PC-3 (cell line): ENCODE measurements around the gene MFSD8. TPM values are rescaled to one million over a fixed set of nuclear protein-coding genes. Genes with fewer than 3 reads are reported as not detected.
"Not testable (repeated sequence)": the region's sequence is repeated elsewhere in the genome, so short reads cannot be mapped to it uniquely, and the experiment has no call there.

Experiments
- ATAC-seq: fragments of 200-7000 bp; cut with Tn5 transposase; 2 replicates; pipeline ENCODE4 v1.9.1; 2020; ENCODE audit warnings: mild to moderate bottlenecking, moderate library complexity
- BruUV-seq: library from RNA; stranded (reverse); fragments of 400-500 nt; replicated peaks from 2 replicates; lab custom pipeline; 2021; lab: Mats Ljungman, UMichigan
- CTCF ChIA-PET: fragments of 300-600 bp; sonication (Branson Sonifier 250); formaldehyde crosslinking; loops from one replicate; lab custom pipeline; 2022; ENCODE audit warnings: antibody characterized with exemption; lab: Charles Lee
- POLR2A ChIA-PET: fragments of 300-600 bp; sonication (Branson Sonifier 250); formaldehyde crosslinking; loops from one replicate; lab custom pipeline; 2022; ENCODE audit warnings: antibody characterized with exemption; ENCODE audit not compliant: unreplicated experiment; lab: Charles Lee
- DNase-seq: peaks from one replicate; pipeline ENCODE4 v3.0.0-alpha.2; 2015
- H2AFZ ChIP-seq: fragments of 300-600 bp; sonication (generic); 2 replicates; pipeline ENCODE4 v1.6.0; 2016; ENCODE audit warnings: antibody characterized with exemption, low read length
- H3F3A ChIP-seq: fragments of 300-600 bp; sonication (generic); one replicate; pipeline ENCODE4 v1.6.0; 2017; ENCODE audit warnings: antibody characterized with exemption, low read length, control low read depth, mild to moderate bottlenecking; ENCODE audit not compliant: unreplicated experiment
- H3K27ac ChIP-seq: fragments of 300-600 bp; sonication (generic); 2 replicates; pipeline ENCODE4 v1.5.1; 2016; ENCODE audit warnings: mild to moderate bottlenecking, low read length
- H3K27me3 ChIP-seq: fragments of 300-600 bp; sonication (generic); 2 replicates; pipeline ENCODE4 v1.6.1; 2016; ENCODE audit warnings: low read length, mixed read lengths
- H3K36me3 ChIP-seq: fragments of 300-600 bp; sonication (generic); 2 replicates; pipeline ENCODE4 v1.6.1; 2016; ENCODE audit warnings: low read depth, mixed run types, low read length, mixed read lengths
- H3K4me1 ChIP-seq: fragments of 300-600 bp; sonication (generic); 2 replicates; pipeline ENCODE4 v1.5.1; 2016; ENCODE audit warnings: low read length; ENCODE audit not compliant: insufficient read depth
- H3K4me2 ChIP-seq: fragments of 300-600 bp; sonication (generic); 2 replicates; pipeline ENCODE4 v1.6.0; 2016; ENCODE audit warnings: low read length
- H3K4me3 ChIP-seq: fragments of 300-600 bp; sonication (generic); 2 replicates; pipeline ENCODE4 v1.5.1; 2016; ENCODE audit warnings: mild to moderate bottlenecking, low read length, mixed read lengths
- H3K79me2 ChIP-seq: fragments of 300-600 bp; sonication (generic); 2 replicates; pipeline ENCODE4 v1.6.1; 2017; ENCODE audit warnings: low read length, mixed read lengths
- H3K9ac ChIP-seq: fragments of 300-600 bp; sonication (generic); 2 replicates; pipeline ENCODE4 v1.6.0; 2016; ENCODE audit warnings: mild to moderate bottlenecking, low read length
- H3K9me2 ChIP-seq: fragments of 300-600 bp; sonication (generic); replicated peaks from 2 replicates; pipeline ENCODE4 v1.6.1; 2016; ENCODE audit warnings: mixed run types, low read length, mixed read lengths
- H3K9me3 ChIP-seq: fragments of 300-600 bp; sonication (generic); 2 replicates; pipeline ENCODE4 v1.6.1; 2016; ENCODE audit warnings: low read length, mixed read lengths
- H4K20me1 ChIP-seq: fragments of 300-600 bp; sonication (generic); 2 replicates; pipeline ENCODE4 v1.6.1; 2016; ENCODE audit warnings: low read length, mixed read lengths
- CTCF ChIP-seq: fragments of 300-600 bp; sonication (generic); conservative IDR thresholded peaks from 2 replicates; pipeline ENCODE4 v1.5.1; 2017; ENCODE audit warnings: antibody characterized with exemption, low read depth, mild to moderate bottlenecking, low read length
- EZH2 ChIP-seq: fragments of 300-600 bp; sonication (generic); IDR thresholded peaks from one replicate; pipeline ENCODE4 v1.6.1; 2017; ENCODE audit warnings: antibody characterized with exemption, mild to moderate bottlenecking, low read length; ENCODE audit not compliant: unreplicated experiment
- EZH2phosphoT487 ChIP-seq: fragments of 300-600 bp; sonication (generic); IDR thresholded peaks from 2 replicates; pipeline ENCODE4 v1.6.1; 2018; ENCODE audit warnings: mild to moderate bottlenecking, antibody characterized with exemption, low read length, borderline replicate concordance
- intact Hi-C: fragments of 100-400 bp; cut with micrococcal nuclease; formaldehyde crosslinking; loops from 2 replicates; pipeline ENCODE4 v1.9.0; 2023
- total RNA-seq: library from RNA; depleted of rRNA; stranded (reverse); fragments of >200 nt; gene quantifications from 2 replicates; pipeline ENCODE4 v1.2.3, GENCODE V29; 2014

The MFSD8 gene
- total RNA-seq, 1 experiment from 2014 or later: 12.3 TPM

GRCh38 chr4:127905029-127905428, 59.9 kb downstream of the MFSD8 start:
- Histone ChIP-seq H3K36me3 (no peaks in the 10 kb centered on the region), H3K9me3 (no peaks in the 10 kb centered on the region), H3K79me2 (no peaks in the 10 kb centered on the region), H3F3A (no peaks in the 10 kb centered on the region), H2AFZ (no peak overlapping the region), H3K9me2 (no peaks in the 10 kb centered on the region), H3K4me1 (no peaks in the 10 kb centered on the region), H3K4me2 (no peak overlapping the region), H3K27ac (no peak overlapping the region), H3K9ac (no peak overlapping the region), H3K4me3 (no peak overlapping the region), H3K27me3 (no peaks in the 10 kb centered on the region), H4K20me1 (no peaks in the 10 kb centered on the region)
- ChIA-PET CTCF (no interaction called here), POLR2A (no interaction called here)
- ATAC-seq: no peak
- TF ChIP-seq EZH2 (no peak), EZH2phosphoT487 (no peak)
- intact Hi-C loops: no loop called here
- no peak for DNase-seq
- BruUV-seq: no TSS peak

- H3K9me3 ChIP-seq, DNase-seq, POLR2A ChIA-PET, H3F3A ChIP-seq, H3K9ac ChIP-seq, H3K27ac ChIP-seq, H3K9me2 ChIP-seq, H3K4me3 ChIP-seq, H3K4me1 ChIP-seq, CTCF ChIA-PET, H4K20me1 ChIP-seq, ATAC-seq, H3K79me2 ChIP-seq, H2AFZ ChIP-seq, H3K27me3 ChIP-seq, intact Hi-C loops, H3K4me2 ChIP-seq, BruUV-seq: not testable (repeated sequence)
- peaks cover 29% of the 10 kb centered on the region for H3K36me3 ChIP-seq
Observed at GRCh38 chr4:127899682-127900081, 65.3 kb downstream of the MFSD8 start.

GRCh38 chr4:127896528-127896927, 68.4 kb downstream of the MFSD8 start:
- no peaks in the 10 kb centered on the region for H4K20me1 ChIP-seq
- no peak overlapping the region for H3K4me3 ChIP-seq
- H3K36me3 ChIP-seq: peaks cover 51% of the 10 kb centered on the region
- no peaks in the 10 kb centered on the region for H3K9me2 ChIP-seq
- intact Hi-C loops: no loop called here
- H3K9ac ChIP-seq: no peak overlapping the region
- POLR2A ChIA-PET: no interaction called here
- H3K27me3 ChIP-seq: no peaks in the 10 kb centered on the region
- no peaks in the 10 kb centered on the region for H3K9me3 ChIP-seq
- CTCF ChIA-PET: no interaction called here
- no peak overlapping the region for H3K27ac ChIP-seq
- no peak for DNase-seq
- BruUV-seq: no TSS peak
- TF ChIP-seq CTCF (no peak), EZH2phosphoT487 (no peak), EZH2 (no peak)
- H2AFZ ChIP-seq: no peak overlapping the region
- no peak overlapping the region for H3K4me2 ChIP-seq
- no peaks in the 10 kb centered on the region for H3F3A ChIP-seq
- no peaks in the 10 kb centered on the region for H3K4me1 ChIP-seq
- H3K79me2 ChIP-seq: no peaks in the 10 kb centered on the region
- no peak for ATAC-seq

- Histone ChIP-seq H2AFZ (no peak overlapping the region), H3K4me3 (no peak overlapping the region), H3K4me2 (no peak overlapping the region), H3K4me1 (no peaks in the 10 kb centered on the region), H3K36me3 (peaks cover 51% of the 10 kb centered on the region), H3K27me3 (no peaks in the 10 kb centered on the region), H3K79me2 (no peaks in the 10 kb centered on the region), H3K9me3 (no peaks in the 10 kb centered on the region), H3K9me2 (no peaks in the 10 kb centered on the region), H3K27ac (no peak overlapping the region), H4K20me1 (no peaks in the 10 kb centered on the region), H3F3A (no peaks in the 10 kb centered on the region), H3K9ac (no peak overlapping the region)
- POLR2A ChIA-PET: no interaction called here
- ATAC-seq (no peak), DNase-seq (no peak)
- no peak for TF ChIP-seq EZH2phosphoT487
- TF ChIP-seq EZH2: no peak
- TF ChIP-seq CTCF: no peak
- CTCF ChIA-PET: no interaction called here
- intact Hi-C loops: no loop called here
- BruUV-seq: no TSS peak
Observed at GRCh38 chr4:127896069-127896468, 68.9 kb downstream of the MFSD8 start.
